Vagina (tissue), 2 donors: ENCODE results near the gene PLEKHM1.
"Not testable (repeated sequence)": the region's sequence is repeated elsewhere in the genome, so short reads cannot be mapped to it uniquely, and the experiment has no call there.

Experiments used
- CTCF ChIP-seq, 3 experiments: fragments of 450-650 bp in 2 of 3; fragments of 200-600 bp in 1 of 3; sonication (generic) in 1 of 3; IDR thresholded peaks; one replicate each; pipeline ENCODE4 v1.5.1; 2017 to 2019; ENCODE audit warnings: antibody characterized with exemption in 3 of 3, mild to moderate bottlenecking in 2 of 3, moderate library complexity in 2 of 3
- POLR2A ChIP-seq, 2 donors: fragments of 450-650 bp; IDR thresholded peaks; one replicate each; pipeline ENCODE4 v1.6.1; 2017; ENCODE audit warnings: antibody characterized with exemption in 2 of 2, mild to moderate bottlenecking in 2 of 2, moderate library complexity in 2 of 2

- not testable (repeated sequence) for TF ChIP-seq POLR2A, CTCF (IDR thresholded peaks at IDR 0.05)
Observed at GRCh38 chr17:45483591-45484216, 6.8 kb downstream of the PLEKHM1 start.
